ENCODE results near the gene LTF. TPM values are rescaled to one million over a fixed set of nuclear protein-coding genes. Genes with fewer than 3 reads are reported as not detected.

The LTF gene
- total and polyA plus RNA-seq, 4 donors = 0.36 to 14.7 (median 1.4) TPM

GRCh38 chr3:46479021-46479420 is 14.3 kb upstream of the LTF start:
- DNase-seq (ENCODE audit: low spot score) = no peak
- Histone ChIP-seq H3K9ac (ENCODE audit: low read depth in 1 of 2, low read length in 2 of 2) (no peak overlapping the region), H3K36me3 (ENCODE audit: control insufficient read depth in 4 of 4, insufficient read depth in 3 of 4, low read depth in 1 of 4, low read length in 3 of 4) (no peaks in the 10 kb centered on the region), H3K27me3 (ENCODE audit: control insufficient read depth in 4 of 4, insufficient read depth in 4 of 4, low read length in 3 of 4) (no peaks in the 10 kb centered on the region), H3K27ac (ENCODE audit: low read depth in 1 of 2, low read length in 2 of 2) (no peak overlapping the region), H3K4me1 (ENCODE audit: control insufficient read depth in 4 of 4, insufficient read depth in 4 of 4, low read length in 3 of 4) (no peaks in the 10 kb centered on the region), H3K4me3 (ENCODE audit: low read depth in 1 of 3, low read length in 3 of 3) (no peak overlapping the region), H3K9me3 (ENCODE audit: control insufficient read depth in 4 of 4, low read length in 3 of 4) (no peaks in the 10 kb centered on the region)
- TF ChIP-seq NR2F2 (IDR thresholded peaks at IDR 0.05) = no peak
- TF ChIP-seq ZBTB33 (IDR thresholded peaks at IDR 0.05) = no peak
- no peak for TF ChIP-seq CTCF (IDR thresholded peaks at IDR 0.05; ENCODE audit: low read depth, low read length, missing input control)
- no peak for TF ChIP-seq FOXA1 (IDR thresholded peaks at IDR 0.05)
- no peak for TF ChIP-seq RAD21 (IDR thresholded peaks at IDR 0.05)
- TF ChIP-seq RXRA (IDR thresholded peaks at IDR 0.05) = no peak
- no peak for TF ChIP-seq EGR1 (IDR thresholded peaks at IDR 0.05; ENCODE audit: low read depth in 2 of 2)
- no peak for TF ChIP-seq GABPA (IDR thresholded peaks at IDR 0.05 in 1 of 2, conservative IDR thresholded peaks at IDR 0.05 in 1 of 2)
- no peak for TF ChIP-seq TAF1 (conservative IDR thresholded peaks at IDR 0.05)
- 93% methylated on average over 5 of the region's 5 CpGs for WGBS

- 81% methylated on average over 5 of the region's 5 CpGs for WGBS
- Histone ChIP-seq H3K27me3 (ENCODE audit: control insufficient read depth in 4 of 4, insufficient read depth in 4 of 4, low read length in 3 of 4) (no peaks in the 10 kb centered on the region), H3K27ac (ENCODE audit: low read depth in 1 of 2, low read length in 2 of 2) (no peak overlapping the region), H3K9me3 (ENCODE audit: control insufficient read depth in 4 of 4, low read length in 3 of 4) (no peaks in the 10 kb centered on the region), H3K4me1 (ENCODE audit: control insufficient read depth in 4 of 4, insufficient read depth in 4 of 4, low read length in 3 of 4) (no peaks in the 10 kb centered on the region), H3K4me3 (ENCODE audit: low read depth in 1 of 3, low read length in 3 of 3) (no peak overlapping the region), H3K9ac (ENCODE audit: low read depth in 1 of 2, low read length in 2 of 2) (no peak overlapping the region), H3K36me3 (ENCODE audit: control insufficient read depth in 4 of 4, insufficient read depth in 3 of 4, low read depth in 1 of 4, low read length in 3 of 4) (no peaks in the 10 kb centered on the region)
- no peak for DNase-seq (ENCODE audit: low spot score)
- TF ChIP-seq JUND (IDR thresholded peaks at IDR 0.05) (no peak), REST (IDR thresholded peaks at IDR 0.05) (no peak), RXRA (IDR thresholded peaks at IDR 0.05) (no peak), RAD21 (IDR thresholded peaks at IDR 0.05) (no peak), HNF4A (conservative IDR thresholded peaks at IDR 0.05) (no peak), TAF1 (conservative IDR thresholded peaks at IDR 0.05) (no peak), FOXA1 (IDR thresholded peaks at IDR 0.05) (no peak), MAX (IDR thresholded peaks at IDR 0.05) (no peak), ATF3 (IDR thresholded peaks at IDR 0.05) (no peak), NR2F2 (IDR thresholded peaks at IDR 0.05) (no peak), GABPA (IDR thresholded peaks at IDR 0.05 in 1 of 2, conservative IDR thresholded peaks at IDR 0.05 in 1 of 2) (no peak)
Observed at GRCh38 chr3:46478341-46478740, 13.6 kb upstream of the LTF start.
